ENCODE measurements around the gene RTP1.
"Not testable (repeated sequence)": the region's sequence is repeated elsewhere in the genome, so short reads cannot be mapped to it uniquely, and the experiment has no call there.

The RTP1 gene

GRCh38 chr3:187223799-187224198 lies 26.5 kb downstream of the RTP1 start:
- no peak for TF ChIP-seq ZFX (IDR thresholded peaks at IDR 0.05; ENCODE audit: borderline replicate concordance)
- no peak for TF ChIP-seq CTCF (IDR thresholded peaks at IDR 0.05)
- no peak overlapping the region for H3K27ac ChIP-seq

GRCh38 chr3:187227658-187228258 lies 30.5 kb downstream of the RTP1 start:
- TF ChIP-seq ZFX (IDR thresholded peaks at IDR 0.05; ENCODE audit: borderline replicate concordance) (no peak), CTCF (IDR thresholded peaks at IDR 0.05) (no peak)

GRCh38 chr3:187228740-187229139 lies 31.5 kb downstream of the RTP1 start:
- no peak overlapping the region for H3K27ac ChIP-seq
- TF ChIP-seq ZFX (IDR thresholded peaks at IDR 0.05; ENCODE audit: borderline replicate concordance) (no peak), CTCF (IDR thresholded peaks at IDR 0.05) (no peak)

More at GRCh38 chr3:187227658-187228258, 30.5 kb downstream of the RTP1 start:
- no peak overlapping the region for H3K27ac ChIP-seq

- TF ChIP-seq CTCF (IDR thresholded peaks at IDR 0.05) (no peak), ZFX (IDR thresholded peaks at IDR 0.05; ENCODE audit: borderline replicate concordance) (no peak)
Observed at GRCh38 chr3:187230011-187230410, 32.7 kb downstream of the RTP1 start.

GRCh38 chr3:187236962-187237361 lies 39.7 kb downstream of the RTP1 start:
- no peak overlapping the region for H3K27ac ChIP-seq
- TF ChIP-seq CTCF (IDR thresholded peaks at IDR 0.05) (no peak), ZFX (IDR thresholded peaks at IDR 0.05; ENCODE audit: borderline replicate concordance) (no peak)

More at GRCh38 chr3:187230011-187230410, 32.7 kb downstream of the RTP1 start:
- no peak overlapping the region for H3K27ac ChIP-seq

GRCh38 chr3:187237741-187238140 lies 40.5 kb downstream of the RTP1 start:
- TF ChIP-seq CTCF (IDR thresholded peaks at IDR 0.05), result no peak
- no peak for TF ChIP-seq ZFX (IDR thresholded peaks at IDR 0.05; ENCODE audit: borderline replicate concordance)
- H3K27ac ChIP-seq, result no peak overlapping the region

- no peak for TF ChIP-seq ZFX (IDR thresholded peaks at IDR 0.05; ENCODE audit: borderline replicate concordance)
- TF ChIP-seq CTCF (IDR thresholded peaks at IDR 0.05), result no peak
- H3K27ac ChIP-seq, result no peak overlapping the region
Observed at GRCh38 chr3:187238239-187238638, 41.0 kb downstream of the RTP1 start.

- H3K27ac ChIP-seq, result not testable (repeated sequence)
Observed at GRCh38 chr3:187238835-187239234, 41.5 kb downstream of the RTP1 start.
